Upper lobe of left lung (tissue), 4 donors: Measurements from ENCODE around the gene PNCK.

Source experiments
- POLR2AphosphoS5 ChIP-seq, 2 donors: sonication (generic); formaldehyde crosslinking; IDR thresholded peaks; one replicate each; pipeline ENCODE4 v1.5.1; 2017; ENCODE audit warnings: antibody characterized with exemption in 2 of 2
- TF ChIP-seq, protein P1 (sequence below), 6 experiments: fragments of 450-650 bp in 4 of 6; fragments of 200-600 bp in 2 of 6; sonication (generic) in 2 of 6; IDR thresholded peaks; one replicate each; pipeline ENCODE4 v1.5.1; 2016 to 2019; ENCODE audit warnings: antibody characterized with exemption in 6 of 6

- no peak for TF ChIP-seq POLR2AphosphoS5 (IDR thresholded peaks at IDR 0.05)
- TF ChIP-seq, protein P1, sequence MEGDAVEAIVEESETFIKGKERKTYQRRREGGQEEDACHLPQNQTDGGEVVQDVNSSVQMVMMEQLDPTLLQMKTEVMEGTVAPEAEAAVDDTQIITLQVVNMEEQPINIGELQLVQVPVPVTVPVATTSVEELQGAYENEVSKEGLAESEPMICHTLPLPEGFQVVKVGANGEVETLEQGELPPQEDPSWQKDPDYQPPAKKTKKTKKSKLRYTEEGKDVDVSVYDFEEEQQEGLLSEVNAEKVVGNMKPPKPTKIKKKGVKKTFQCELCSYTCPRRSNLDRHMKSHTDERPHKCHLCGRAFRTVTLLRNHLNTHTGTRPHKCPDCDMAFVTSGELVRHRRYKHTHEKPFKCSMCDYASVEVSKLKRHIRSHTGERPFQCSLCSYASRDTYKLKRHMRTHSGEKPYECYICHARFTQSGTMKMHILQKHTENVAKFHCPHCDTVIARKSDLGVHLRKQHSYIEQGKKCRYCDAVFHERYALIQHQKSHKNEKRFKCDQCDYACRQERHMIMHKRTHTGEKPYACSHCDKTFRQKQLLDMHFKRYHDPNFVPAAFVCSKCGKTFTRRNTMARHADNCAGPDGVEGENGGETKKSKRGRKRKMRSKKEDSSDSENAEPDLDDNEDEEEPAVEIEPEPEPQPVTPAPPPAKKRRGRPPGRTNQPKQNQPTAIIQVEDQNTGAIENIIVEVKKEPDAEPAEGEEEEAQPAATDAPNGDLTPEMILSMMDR (IDR thresholded peaks at IDR 0.05), result no peak
Observed at GRCh38 chrX:153719238-153719637, 45.6 kb upstream of the PNCK start.
